NCI-H345 treated with DMSO at 0.1 percent for 48 hours (cell line): Measurements from ENCODE around the gene LRRC74B.

Source experiments
- DNase-seq: peaks from one replicate; lab custom pipeline; 2025; ENCODE audit not compliant: unreplicated experiment; lab: John Stamatoyannopoulos, UW

LRRC74B gene

GRCh38 chr22:21013657-21014201 is 32.0 kb upstream of the LRRC74B start:
- no peak for DNase-seq

- DNase-seq: peak; percentile 79
Observed at GRCh38 chr22:21014202-21014725, 31.5 kb upstream of the LRRC74B start.

- DNase-seq: no peak
Observed at GRCh38 chr22:21014726-21015465, 30.9 kb upstream of the LRRC74B start, which contains the start of gene P2RX6. TSS of gene P2RX6 (plus strand) at chr22:21015165. CDS start at chr22:21015175, 10 bp downstream.

DNA sequence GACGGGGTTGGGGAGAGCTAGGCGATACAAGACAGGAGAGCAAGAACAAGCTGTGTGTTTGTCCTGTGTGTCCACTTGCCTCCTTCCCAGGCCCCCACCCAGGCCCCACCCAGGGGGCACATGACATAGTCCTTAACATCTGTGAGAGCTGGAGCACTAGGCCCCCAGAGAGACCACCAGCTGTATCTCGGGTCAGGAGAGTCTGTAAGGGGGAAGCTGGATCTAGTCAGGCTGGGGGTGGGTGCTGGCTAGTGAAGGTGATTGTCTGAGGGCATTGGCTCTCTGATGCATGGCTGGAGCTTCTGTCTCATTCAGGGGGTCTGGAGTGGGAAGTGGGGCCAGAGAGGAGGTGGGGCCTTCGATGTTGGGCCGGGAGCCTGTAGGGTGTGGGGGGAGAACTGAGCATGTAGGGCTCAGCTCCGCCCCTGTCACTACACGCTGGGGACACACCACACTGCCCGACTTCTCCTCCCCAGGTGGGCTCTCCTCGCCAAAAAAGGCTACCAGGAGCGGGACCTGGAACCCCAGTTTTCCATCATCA is 30.2 kb upstream of the LRRC74B start:
- no peak for DNase-seq

GRCh38 chr22:21016644-21017420 is 28.9 kb upstream of the LRRC74B start:
- DNase-seq: no peak

- DNase-seq: no peak
Observed at GRCh38 chr22:21018314-21018713, 27.4 kb upstream of the LRRC74B start.

- DNase-seq: no peak
Observed at GRCh38 chr22:21020802-21021429, 24.8 kb upstream of the LRRC74B start.

DNA sequence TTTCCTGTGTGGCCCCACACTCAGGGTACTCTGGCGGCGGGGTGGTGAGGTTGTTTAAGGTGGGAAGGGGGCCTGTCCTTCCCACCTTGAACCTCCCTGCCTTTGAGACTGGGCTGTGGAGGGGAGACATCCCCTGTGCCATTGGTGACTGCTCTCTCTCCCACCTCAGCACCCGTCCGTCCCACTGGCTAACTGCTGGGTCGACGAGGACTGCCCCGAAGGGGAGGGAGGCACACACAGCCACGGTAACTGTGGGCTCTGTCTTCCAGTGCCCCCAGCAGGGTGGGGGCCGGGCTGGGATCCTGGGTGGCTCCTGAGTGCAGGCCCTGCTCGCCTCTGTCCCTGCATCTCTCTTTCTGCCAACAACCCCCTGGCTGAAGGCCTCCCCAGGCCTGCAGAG is 23.2 kb upstream of the LRRC74B start:
- DNase-seq: no peak

GRCh38 chr22:21022955-21023614 is 22.7 kb upstream of the LRRC74B start:
- DNase-seq: no peak

- DNase-seq: no peak
Observed at GRCh38 chr22:21025266-21025665, 20.5 kb upstream of the LRRC74B start.

- DNase-seq: no peak
Observed at GRCh38 chr22:21025763-21026755, 19.7 kb upstream of the LRRC74B start.

GRCh38 chr22:21026783-21027692 is 18.7 kb upstream of the LRRC74B start:
- DNase-seq: no peak

DNA sequence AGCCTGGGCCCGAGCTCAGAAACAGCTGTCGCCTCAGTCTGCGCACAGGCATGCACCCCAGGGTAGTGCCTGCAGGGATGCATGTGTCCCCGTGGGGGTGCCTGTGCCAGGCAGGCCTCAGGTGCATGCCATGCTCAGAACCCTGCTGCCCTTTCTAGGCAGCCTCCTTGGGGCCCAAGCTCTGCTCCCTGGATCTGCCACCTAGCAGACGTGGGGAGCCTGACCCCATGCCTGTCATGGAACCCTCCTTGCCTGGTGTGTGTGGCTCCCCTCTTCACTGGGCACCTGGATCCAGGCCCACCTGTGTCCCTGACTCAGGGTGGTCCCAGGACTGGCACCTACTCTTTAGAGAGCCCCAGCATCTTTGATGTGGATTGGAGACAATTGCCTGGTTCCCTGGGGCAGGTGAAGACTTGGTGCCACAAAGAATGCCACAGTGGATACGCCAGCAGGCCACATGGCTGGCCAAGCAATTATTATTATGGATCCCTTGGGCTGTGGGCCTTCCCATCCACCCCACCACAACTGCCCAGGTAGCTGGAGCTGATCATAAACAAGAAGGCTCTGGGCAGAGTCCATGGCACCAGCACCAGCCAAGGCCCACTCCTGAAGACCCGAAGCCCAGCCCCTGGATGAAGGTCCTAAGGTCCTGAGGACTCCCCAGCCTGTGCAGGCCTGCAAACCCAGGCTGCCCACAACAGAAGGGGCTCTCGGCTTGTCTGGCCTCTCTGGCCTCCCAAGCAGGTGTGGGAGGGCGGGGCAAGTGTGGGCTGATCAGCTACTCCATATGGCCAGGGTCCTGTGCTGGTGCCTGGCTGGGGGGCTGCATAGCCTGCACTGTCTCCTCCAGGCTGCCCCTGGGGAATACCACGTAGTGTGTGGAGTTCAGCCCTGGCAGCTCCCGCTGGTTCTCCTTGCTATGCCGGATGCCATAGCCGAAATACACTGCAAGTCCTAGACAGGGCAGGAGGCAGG is 17.2 kb upstream of the LRRC74B start:
- DNase-seq: no peak

DNA sequence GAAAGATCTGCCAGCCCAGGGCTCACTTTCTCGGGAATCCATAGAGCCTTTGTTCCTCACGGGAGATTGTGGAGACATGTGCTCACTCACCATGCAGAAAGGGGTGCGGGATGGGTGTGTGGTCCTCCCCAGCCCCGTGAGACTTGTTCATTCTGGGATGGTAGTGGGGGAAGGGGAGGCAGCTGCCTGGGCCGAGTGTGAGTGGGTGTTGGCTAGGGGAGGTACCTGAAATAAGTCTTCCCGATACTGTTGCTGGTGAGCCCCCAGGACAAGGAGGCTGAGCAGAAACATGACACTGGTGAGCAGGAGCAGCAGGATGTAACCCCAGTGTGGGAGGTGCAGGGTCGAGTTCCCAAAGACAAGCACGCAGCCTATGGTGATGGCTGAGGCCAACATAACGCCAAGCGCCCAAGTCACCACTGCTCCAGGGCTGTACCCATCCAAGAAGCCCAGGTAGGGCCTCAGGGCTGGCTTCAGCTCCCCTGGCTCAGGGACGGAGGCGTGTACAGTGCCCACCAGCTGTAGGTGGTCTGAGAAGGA is 16.2 kb upstream of the LRRC74B start:
- DNase-seq: no peak

- DNase-seq: no peak
Observed at GRCh38 chr22:21030032-21030431, 15.7 kb upstream of the LRRC74B start.

DNA sequence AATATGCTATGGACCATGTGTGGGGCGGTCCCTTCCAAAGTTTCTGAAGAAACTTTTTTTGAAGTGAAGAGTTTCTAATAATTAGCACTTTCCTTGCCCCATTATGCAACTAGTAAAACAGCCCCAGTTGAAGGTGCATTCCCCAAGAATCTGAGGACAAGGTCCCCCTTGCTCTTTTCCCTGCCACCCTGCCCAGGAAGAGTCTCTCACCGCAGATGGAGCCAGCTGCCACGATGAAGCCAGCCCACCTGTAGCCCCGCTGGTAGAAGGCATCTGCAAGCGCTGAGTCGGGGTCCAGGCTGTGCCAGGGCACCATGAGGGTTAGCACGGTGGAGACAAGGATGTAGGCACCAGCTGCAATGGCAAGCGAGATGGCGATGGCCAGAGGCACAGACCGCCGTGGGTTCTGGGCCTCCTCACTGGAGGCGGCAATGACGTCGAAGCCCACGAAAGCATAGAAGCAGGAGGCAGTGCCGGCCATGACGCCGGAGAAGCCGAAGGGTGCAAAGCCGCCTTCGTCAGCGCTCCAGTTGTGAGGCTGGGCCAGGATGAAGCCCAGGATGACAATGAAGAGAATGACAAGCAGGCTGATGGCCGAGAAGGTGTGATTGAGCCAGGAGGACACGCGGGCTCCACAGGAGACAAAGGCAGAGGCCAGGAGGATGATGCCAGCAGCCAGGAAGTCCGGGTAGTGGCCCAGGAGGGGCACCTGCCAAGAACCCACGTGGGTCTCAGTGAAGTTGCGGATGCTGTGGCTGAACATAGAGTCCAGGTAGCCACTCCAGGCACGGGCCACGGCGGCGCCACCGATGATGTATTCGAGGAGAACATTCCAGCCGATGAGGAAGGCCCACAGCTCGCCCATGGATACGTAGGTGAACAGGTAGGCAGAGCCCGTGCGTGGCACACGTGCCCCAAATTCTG is 14.9 kb upstream of the LRRC74B start:
- DNase-seq: no peak
